PC-9 (cell line): ENCODE measurements around the gene BSND. TPM values are rescaled to one million over a fixed set of nuclear protein-coding genes. Genes with fewer than 3 reads are reported as not detected.

Source experiments
- BruUV-seq: library from RNA; stranded (reverse); fragments of 400-500 nt; replicated peaks from 2 replicates; lab custom pipeline; 2021; lab: Mats Ljungman, UMichigan
- CTCF ChIA-PET: fragments of 300-600 bp; sonication (Branson Sonifier 250); formaldehyde crosslinking; loops from one replicate; lab custom pipeline; 2022; ENCODE audit warnings: antibody characterized with exemption; lab: Charles Lee
- POLR2A ChIA-PET: fragments of 300-600 bp; sonication (Branson Sonifier 250); formaldehyde crosslinking; loops from one replicate; lab custom pipeline; 2022; ENCODE audit warnings: antibody characterized with exemption; ENCODE audit not compliant: unreplicated experiment; lab: Charles Lee
- DNase-seq, 2 experiments: peaks; one replicate each; pipeline versions ENCODE4 v3.0.0 to v3.0.0-alpha.2; 2015 to 2022; ENCODE audit warnings: mixed read lengths in 1 of 2
- H2AFZ ChIP-seq: fragments of 200-600 bp; sonication (generic); 2 replicates; pipeline ENCODE4 v1.8.1; 2017; ENCODE audit warnings: antibody characterized with exemption
- H3F3A ChIP-seq: fragments of 200-600 bp; sonication (generic); 2 replicates; pipeline ENCODE4 v1.8.1; 2017; ENCODE audit warnings: antibody characterized with exemption, mild to moderate bottlenecking, low read depth; ENCODE audit not compliant: insufficient read depth
- H3K27ac ChIP-seq: fragments of 200-600 bp; sonication (generic); 2 replicates; pipeline ENCODE4 v1.6.1; 2016; ENCODE audit warnings: mixed run types
- H3K27me3 ChIP-seq: fragments of 200-600 bp; sonication (generic); 2 replicates; pipeline ENCODE4 v1.6.1; 2016; ENCODE audit warnings: low read depth, mixed run types; ENCODE audit not compliant: insufficient read depth
- H3K36me3 ChIP-seq: fragments of 200-600 bp; sonication (generic); 2 replicates; pipeline ENCODE4 v1.6.1; 2016; ENCODE audit warnings: low read depth, mixed run types
- H3K4me1 ChIP-seq: fragments of 200-600 bp; sonication (generic); replicated peaks from 2 replicates; pipeline ENCODE4 v1.6.1; 2016; ENCODE audit warnings: mixed run types; ENCODE audit not compliant: insufficient read depth
- H3K4me2 ChIP-seq: fragments of 200-600 bp; sonication (generic); 2 replicates; pipeline ENCODE4 v1.6.1; 2017; ENCODE audit warnings: mixed run types
- H3K4me3 ChIP-seq: fragments of 200-600 bp; sonication (generic); 2 replicates; pipeline ENCODE4 v1.6.1; 2016; ENCODE audit warnings: mixed run types
- H3K79me2 ChIP-seq: fragments of 200-600 bp; sonication (generic); 2 replicates; pipeline ENCODE4 v1.6.1; 2017; ENCODE audit warnings: low read depth, mixed run types
- H3K9me2 ChIP-seq: fragments of 200-600 bp; sonication (generic); 2 replicates; pipeline ENCODE4 v1.8.1; 2017; ENCODE audit warnings: mild to moderate bottlenecking; ENCODE audit not compliant: insufficient read depth
- H3K9me3 ChIP-seq: fragments of 200-600 bp; sonication (generic); 2 replicates; pipeline ENCODE4 v1.8.1; 2016; ENCODE audit warnings: low read depth; ENCODE audit not compliant: insufficient read depth
- H4K20me1 ChIP-seq: fragments of 200-600 bp; sonication (generic); 2 replicates; pipeline ENCODE4 v1.8.1; 2017; ENCODE audit not compliant: insufficient read depth
- EZH2 ChIP-seq: fragments of 200-600 bp; sonication (generic); IDR thresholded peaks from 2 replicates; pipeline ENCODE4 v1.8.0; 2017; ENCODE audit warnings: antibody characterized with exemption, low read depth
- intact Hi-C: fragments of 100-400 bp; cut with micrococcal nuclease; formaldehyde crosslinking; loops from one replicate; pipeline ENCODE4 v1.10.0; 2022; ENCODE audit not compliant: unreplicated experiment
- total RNA-seq: library from RNA; stranded (reverse); gene quantifications from 2 replicates; pipeline ENCODE4 v1.2.3, GENCODE V29; 2021
- TF ChIP-seq, protein P1 (sequence below): fragments of 200-600 bp; sonication (generic); conservative IDR thresholded peaks from 2 replicates; pipeline ENCODE4 v1.6.1; 2017; ENCODE audit warnings: mixed run types, antibody characterized with exemption, mild to moderate bottlenecking, moderate library complexity

Gene BSND
- total RNA-seq, 1 experiment from 2014 or later = 0.09 TPM

DNA sequence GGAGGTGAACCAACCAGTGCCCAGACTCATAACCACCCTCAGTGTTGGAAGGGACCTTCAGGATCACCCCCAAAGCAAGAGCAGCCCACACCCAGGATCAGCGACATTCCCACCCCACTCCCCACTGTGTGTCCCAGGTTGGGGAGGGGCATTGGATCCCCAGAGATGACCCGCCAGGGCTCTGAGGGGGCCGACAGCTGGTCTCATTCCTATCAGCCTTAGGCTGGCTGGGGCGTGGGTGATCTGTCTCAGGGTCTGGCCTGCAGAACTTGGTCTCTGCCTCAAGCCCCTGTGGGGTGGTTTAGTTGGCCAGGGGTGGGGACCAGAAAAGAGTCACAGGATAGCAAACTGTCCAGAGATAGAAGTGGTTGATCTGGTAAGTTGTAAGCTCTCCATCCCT lies 7.8 kb upstream of the BSND start:
- TF ChIP-seq, protein P1, sequence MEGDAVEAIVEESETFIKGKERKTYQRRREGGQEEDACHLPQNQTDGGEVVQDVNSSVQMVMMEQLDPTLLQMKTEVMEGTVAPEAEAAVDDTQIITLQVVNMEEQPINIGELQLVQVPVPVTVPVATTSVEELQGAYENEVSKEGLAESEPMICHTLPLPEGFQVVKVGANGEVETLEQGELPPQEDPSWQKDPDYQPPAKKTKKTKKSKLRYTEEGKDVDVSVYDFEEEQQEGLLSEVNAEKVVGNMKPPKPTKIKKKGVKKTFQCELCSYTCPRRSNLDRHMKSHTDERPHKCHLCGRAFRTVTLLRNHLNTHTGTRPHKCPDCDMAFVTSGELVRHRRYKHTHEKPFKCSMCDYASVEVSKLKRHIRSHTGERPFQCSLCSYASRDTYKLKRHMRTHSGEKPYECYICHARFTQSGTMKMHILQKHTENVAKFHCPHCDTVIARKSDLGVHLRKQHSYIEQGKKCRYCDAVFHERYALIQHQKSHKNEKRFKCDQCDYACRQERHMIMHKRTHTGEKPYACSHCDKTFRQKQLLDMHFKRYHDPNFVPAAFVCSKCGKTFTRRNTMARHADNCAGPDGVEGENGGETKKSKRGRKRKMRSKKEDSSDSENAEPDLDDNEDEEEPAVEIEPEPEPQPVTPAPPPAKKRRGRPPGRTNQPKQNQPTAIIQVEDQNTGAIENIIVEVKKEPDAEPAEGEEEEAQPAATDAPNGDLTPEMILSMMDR = no peak
- no peak for TF ChIP-seq EZH2
- no peak for DNase-seq
- no peak overlapping the region for H3K4me3 ChIP-seq
- no peak overlapping the region for H2AFZ ChIP-seq
- no peaks in the 10 kb centered on the region for H4K20me1 ChIP-seq
- POLR2A ChIA-PET = no interaction called here
- H3F3A ChIP-seq = peaks cover 16% of the 10 kb centered on the region; the same call in 1 of the 2 replicates
- CTCF ChIA-PET = interaction anchor here (1.0 to 2.6 kb wide), 3 partner anchors 11 to 45 kb away, joined by 3 to 13 read pairs (median 3); no protein-coding TSS in a partner anchor
- no peaks in the 10 kb centered on the region for H3K36me3 ChIP-seq
- no TSS peak for BruUV-seq
- no peak overlapping the region for H3K4me2 ChIP-seq
- H3K9me2 ChIP-seq = no peaks in the 10 kb centered on the region
- intact Hi-C loops = loop anchor here (1.0 to 2.0 kb wide), 3 partner anchors 18 to 172 kb away; no protein-coding TSS in a partner anchor
- no peaks in the 10 kb centered on the region for H3K9me3 ChIP-seq
- no peaks in the 10 kb centered on the region for H3K27me3 ChIP-seq
- H3K79me2 ChIP-seq = no peaks in the 10 kb centered on the region
- H3K27ac ChIP-seq = no peak overlapping the region
- H3K4me1 ChIP-seq = peaks cover 30% of the 10 kb centered on the region

DNA sequence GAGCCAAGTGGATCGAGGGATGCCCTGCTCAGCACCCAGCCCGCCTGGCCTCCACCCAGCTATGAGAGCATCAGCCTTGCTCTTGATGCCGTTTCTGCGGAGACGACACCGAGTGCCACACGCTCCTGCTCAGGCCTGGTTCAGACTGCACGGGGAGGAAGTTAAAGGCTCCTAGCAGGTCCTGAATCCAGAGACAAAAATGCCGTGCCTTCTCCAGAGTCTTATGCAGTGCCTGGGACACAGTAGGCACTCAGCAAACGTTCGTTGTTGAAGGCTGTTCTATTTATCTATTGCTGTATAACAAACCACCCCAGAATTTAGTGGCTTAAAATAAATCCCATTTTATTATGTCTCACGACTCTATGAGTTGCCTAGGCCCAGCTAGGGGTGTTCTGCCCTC lies 6.8 kb upstream of the BSND start:
- no peaks in the 10 kb centered on the region for H3K9me3 ChIP-seq
- H3K4me1 ChIP-seq = peaks cover 35% of the 10 kb centered on the region
- no peak overlapping the region for H3K27ac ChIP-seq
- H3K4me3 ChIP-seq = no peak overlapping the region
- H3F3A ChIP-seq = peaks cover 16% of the 10 kb centered on the region; the same call in 1 of the 2 replicates
- H3K36me3 ChIP-seq = no peaks in the 10 kb centered on the region
- intact Hi-C loops = loop anchor here (2.0 kb wide), 2 partner anchors 19 to 173 kb away; no protein-coding TSS in a partner anchor
- no peak overlapping the region for H3K4me2 ChIP-seq
- BruUV-seq = no TSS peak
- no peak overlapping the region for H2AFZ ChIP-seq
- H3K27me3 ChIP-seq = no peaks in the 10 kb centered on the region
- ChIA-PET POLR2A (no interaction called here), CTCF (no interaction called here)
- no peaks in the 10 kb centered on the region for H3K79me2 ChIP-seq
- TF ChIP-seq, protein P1 = no peak
- no peaks in the 10 kb centered on the region for H4K20me1 ChIP-seq
- no peaks in the 10 kb centered on the region for H3K9me2 ChIP-seq
- no peak for DNase-seq

DNA sequence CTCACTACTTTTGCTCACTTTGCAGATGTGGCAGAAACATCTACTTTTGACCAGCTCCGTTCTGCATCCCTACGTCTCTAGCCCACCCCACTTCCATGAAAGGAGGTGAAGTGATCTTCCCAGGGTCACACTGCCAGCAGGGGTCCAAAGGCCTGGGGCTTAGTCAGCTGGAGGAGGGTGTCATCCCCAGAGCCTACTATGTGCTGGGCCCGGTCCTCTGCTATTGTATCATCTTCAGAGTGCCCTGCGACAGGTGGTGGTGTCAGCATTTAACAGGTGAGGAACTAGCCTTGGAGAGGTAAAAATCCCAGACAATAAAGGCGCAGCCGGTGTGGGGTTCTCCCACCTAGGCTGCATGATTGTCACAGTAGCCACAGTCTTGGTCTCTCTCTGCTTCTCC lies 5.6 kb upstream of the BSND start:
- no peak overlapping the region for H3K27ac ChIP-seq
- no peaks in the 10 kb centered on the region for H3K27me3 ChIP-seq
- no peaks in the 10 kb centered on the region for H3K9me3 ChIP-seq
- no peak overlapping the region for H3K4me2 ChIP-seq
- no peak for DNase-seq
- ChIA-PET POLR2A (no interaction called here), CTCF (interaction anchor here (0.8 kb wide), 1 partner anchor 29 kb away, joined by 3 read pairs; no protein-coding TSS in a partner anchor)
- peaks cover 31% of the 10 kb centered on the region for H3K4me1 ChIP-seq
- no TSS peak for BruUV-seq
- no peaks in the 10 kb centered on the region for H3K79me2 ChIP-seq
- no peaks in the 10 kb centered on the region for H3K9me2 ChIP-seq
- H3F3A ChIP-seq = peaks cover 16% of the 10 kb centered on the region; the same call in 1 of the 2 replicates
- TF ChIP-seq, protein P1 = no peak
- H3K4me3 ChIP-seq = no peak overlapping the region
- no peak overlapping the region for H2AFZ ChIP-seq
- H4K20me1 ChIP-seq = no peaks in the 10 kb centered on the region
- intact Hi-C loops = no loop called here
- H3K36me3 ChIP-seq = no peaks in the 10 kb centered on the region
